Upper lobe of left lung (tissue), 6 donors: ENCODE results near the gene PHAF1. TPM values are rescaled to one million over a fixed set of nuclear protein-coding genes. Genes with fewer than 3 reads are reported as not detected.

Source experiments
- ATAC-seq, 2 donors: fragments of 200-7000 bp; cut with Tn5 transposase; one replicate each; pipeline ENCODE4 v1.9.1; 2022; ENCODE audit warnings: mild to moderate bottlenecking in 2 of 2, moderate library complexity in 2 of 2; ENCODE audit not compliant: low FRiP score in 2 of 2
- DNase-seq, 2 donors: peaks; one replicate each; pipeline ENCODE4 v3.0.0-alpha.2; 2019 to 2020
- H3K27ac ChIP-seq, 4 donors: fragments of 200-600 bp; sonication (generic); one replicate each; pipeline ENCODE4 v1.5.1; 2016 to 2019
- H3K27me3 ChIP-seq, 4 donors: fragments of 200-600 bp; sonication (generic); one replicate each; pipeline ENCODE4 v1.5.1; 2017 to 2019
- H3K36me3 ChIP-seq, 4 donors: fragments of 200-600 bp; sonication (generic); one replicate each; pipeline ENCODE4 v1.5.1; 2016 to 2019
- H3K4me1 ChIP-seq, 4 donors: fragments of 200-600 bp; sonication (generic); one replicate each; pipeline ENCODE4 v1.5.1; 2018 to 2019
- H3K4me3 ChIP-seq, 4 donors: fragments of 200-600 bp; sonication (generic); one replicate each; pipeline ENCODE4 v1.5.1; 2017 to 2019; ENCODE audit warnings: mild to moderate bottlenecking in 2 of 4, moderate library complexity in 1 of 4
- H3K9me3 ChIP-seq, 4 donors: fragments of 200-600 bp; sonication (generic); one replicate each; pipeline ENCODE4 v1.5.1; 2018 to 2019
- CTCF ChIP-seq, 6 experiments: fragments of 450-650 bp in 4 of 6; fragments of 200-600 bp in 2 of 6; sonication (generic) in 2 of 6; IDR thresholded peaks; one replicate each; pipeline ENCODE4 v1.5.1; 2016 to 2019; ENCODE audit warnings: antibody characterized with exemption in 6 of 6
- EP300 ChIP-seq, 4 donors: sonication (generic); formaldehyde crosslinking; IDR thresholded peaks; one replicate each; pipeline ENCODE4 v1.5.1; 2017; ENCODE audit warnings: antibody characterized with exemption in 4 of 4, control low read depth in 2 of 4
- POLR2A ChIP-seq, 4 donors: fragments of 450-650 bp; IDR thresholded peaks; one replicate each; pipeline ENCODE4 v1.5.1; 2016 to 2017; ENCODE audit warnings: antibody characterized with exemption in 4 of 4, mild to moderate bottlenecking in 2 of 4
- POLR2AphosphoS5 ChIP-seq, 2 donors: sonication (generic); formaldehyde crosslinking; IDR thresholded peaks; one replicate each; pipeline ENCODE4 v1.5.1; 2017; ENCODE audit warnings: antibody characterized with exemption in 2 of 2
- WGBS, 2 donors: methylation state at CpG; one replicate each; pipeline ENCODE4 v1.1.5; 2017 to 2018; 5-methylcytosine and 5-hydroxymethylcytosine counted together
- total RNA-seq, 6 donors: library from RNA; depleted of rRNA in 4 of 6; stranded (reverse); fragments of >200 nt in 4 of 6; gene quantifications; one replicate each; pipeline versions ENCODE4 v1.1.0 to v1.2.1, GENCODE V29; 2016 to 2021
- donor health status: DM: no; HTN: no; CAD: no; lungs with moderate emphysema.
- donor health status: DM: no; HTN: yes; CAD: no; lungs with severe emphysema.

Gene PHAF1
- total RNA-seq, 6 donors from 2014 or later: 16.0 to 32.3 (median 21.9) TPM

- H3K4me1 ChIP-seq: peaks cover 2 to 16% (median 11%) of the 10 kb centered on the region in 4 donors
- 35 to 43% methylated on average over 4 of the region's 4 CpGs for WGBS, 2 donors
- peaks cover 0 to 16% (median 3%) of the 10 kb centered on the region in 4 donors for H3K36me3 ChIP-seq
- H3K4me3 ChIP-seq: no peak overlapping the region
- no peak for TF ChIP-seq POLR2AphosphoS5 (IDR thresholded peaks at IDR 0.05)
- TF ChIP-seq CTCF (IDR thresholded peaks at IDR 0.05): peak in 2 of 6 experiments; percentile 14 to 17
- no peak for TF ChIP-seq POLR2A (IDR thresholded peaks at IDR 0.05)
- TF ChIP-seq EP300 (IDR thresholded peaks at IDR 0.05): no peak
- H3K9me3 ChIP-seq: no peaks in the 10 kb centered on the region
- ATAC-seq: peak; percentile 23 to 37
- no peak for DNase-seq
- no peaks in the 10 kb centered on the region for H3K27me3 ChIP-seq
- no peak overlapping the region for H3K27ac ChIP-seq
Measured at GRCh38 chr16:67104061-67104460, 5.7 kb upstream of the PHAF1 start.

- 78 to 82% methylated on average over 6 of the region's 6 CpGs for WGBS, 2 donors
- H3K36me3 ChIP-seq: peaks cover 0 to 8% (median 0%) of the 10 kb centered on the region in 4 donors
- no peak for ATAC-seq
Measured at GRCh38 chr16:67104845-67105244, 4.9 kb upstream of the PHAF1 start.

GRCh38 chr16:67105246-67105645, 4.5 kb upstream of the PHAF1 start:
- no peak for ATAC-seq
- Histone ChIP-seq H3K36me3 (peaks cover 0 to 6% (median 0%) of the 10 kb centered on the region in 4 donors), H3K27me3 (no peaks in the 10 kb centered on the region), H3K9me3 (no peaks in the 10 kb centered on the region), H3K27ac (peak overlapping the region in 3 of 4 donors; percentile 28 to 66 (median 31)), H3K4me1 (peaks cover 6 to 20% (median 15%) of the 10 kb centered on the region in 4 donors), H3K4me3 (no peak overlapping the region)
- 63% methylated on average over 2 of the region's 2 CpGs for WGBS, 2 donors
- TF ChIP-seq POLR2A (IDR thresholded peaks at IDR 0.05) (no peak), POLR2AphosphoS5 (IDR thresholded peaks at IDR 0.05) (no peak), EP300 (IDR thresholded peaks at IDR 0.05) (no peak), CTCF (IDR thresholded peaks at IDR 0.05) (no peak)
- no peak for DNase-seq

More at GRCh38 chr16:67104845-67105244, 4.9 kb upstream of the PHAF1 start:
- H3K27ac ChIP-seq: peak overlapping the region in 3 of 4 donors; percentile 28 to 66 (median 31)
- no peak for DNase-seq
- peaks cover 6 to 20% (median 14%) of the 10 kb centered on the region in 4 donors for H3K4me1 ChIP-seq
- no peak overlapping the region for H3K4me3 ChIP-seq
- TF ChIP-seq EP300 (IDR thresholded peaks at IDR 0.05): no peak
- no peak for TF ChIP-seq POLR2A (IDR thresholded peaks at IDR 0.05)
- no peak for TF ChIP-seq POLR2AphosphoS5 (IDR thresholded peaks at IDR 0.05)
- no peaks in the 10 kb centered on the region for H3K9me3 ChIP-seq
- no peaks in the 10 kb centered on the region for H3K27me3 ChIP-seq

- H3K4me1 ChIP-seq: peaks cover 12 to 27% (median 21%) of the 10 kb centered on the region in 4 donors
- H3K4me3 ChIP-seq: no peak overlapping the region
- no peaks in the 10 kb centered on the region for H3K9me3 ChIP-seq
- peak overlapping the region in 2 of 4 donors; percentile 31 to 66 for H3K27ac ChIP-seq
- peaks cover 0 to 2% (median 0%) of the 10 kb centered on the region in 4 donors for H3K36me3 ChIP-seq
- ATAC-seq (no peak), DNase-seq (no peak)
- 35 to 50% methylated on average over 5 of the region's 5 CpGs for WGBS, 2 donors
- H3K27me3 ChIP-seq: no peaks in the 10 kb centered on the region
- TF ChIP-seq POLR2AphosphoS5 (IDR thresholded peaks at IDR 0.05) (no peak), EP300 (IDR thresholded peaks at IDR 0.05) (no peak), POLR2A (IDR thresholded peaks at IDR 0.05) (no peak), CTCF (IDR thresholded peaks at IDR 0.05) (no peak)
Measured at GRCh38 chr16:67105881-67106280, 3.9 kb upstream of the PHAF1 start.

- no peaks in the 10 kb centered on the region for H3K36me3 ChIP-seq
- H3K4me3 ChIP-seq: no peak overlapping the region
- no peaks in the 10 kb centered on the region for H3K27me3 ChIP-seq
- peaks cover 23 to 39% (median 30%) of the 10 kb centered on the region in 4 donors for H3K4me1 ChIP-seq
- TF ChIP-seq POLR2A (IDR thresholded peaks at IDR 0.05) (no peak), POLR2AphosphoS5 (IDR thresholded peaks at IDR 0.05) (no peak), EP300 (IDR thresholded peaks at IDR 0.05) (no peak), CTCF (IDR thresholded peaks at IDR 0.05) (no peak)
- H3K9me3 ChIP-seq: no peaks in the 10 kb centered on the region
- 95 to 99% methylated on average over 6 of the region's 6 CpGs for WGBS, 2 donors
- ATAC-seq (no peak), DNase-seq (no peak)
- H3K27ac ChIP-seq: no peak overlapping the region
Measured at GRCh38 chr16:67108489-67108888, 1.3 kb upstream of the PHAF1 start.
